Rectal smooth muscle tissue (tissue), 1 donor: Measurements from ENCODE around the gene BOD1.
A peak's percentile ranks its signal among the peaks of the same experiment; 100 is the strongest.

Source experiments
- H3K27ac ChIP-seq: one replicate; pipeline ENCODE4 v1.7.0; 2013; ENCODE audit warnings: low read depth, low read length, inconsistent platforms
- H3K27me3 ChIP-seq: one replicate; pipeline ENCODE4 v1.7.0; 2013; ENCODE audit warnings: low read length; ENCODE audit not compliant: control insufficient read depth, insufficient read depth
- H3K36me3 ChIP-seq: one replicate; pipeline ENCODE4 v1.7.0; 2013; ENCODE audit warnings: low read length; ENCODE audit not compliant: control insufficient read depth, insufficient read depth
- H3K4me1 ChIP-seq: one replicate; pipeline ENCODE4 v1.7.0; 2013; ENCODE audit warnings: low read length; ENCODE audit not compliant: control insufficient read depth, insufficient read depth
- H3K4me3 ChIP-seq: one replicate; pipeline ENCODE4 v1.7.0; 2013; ENCODE audit warnings: low read length
- H3K9ac ChIP-seq: one replicate; pipeline ENCODE4 v1.7.0; 2013; ENCODE audit warnings: low read length

The BOD1 gene

DNA sequence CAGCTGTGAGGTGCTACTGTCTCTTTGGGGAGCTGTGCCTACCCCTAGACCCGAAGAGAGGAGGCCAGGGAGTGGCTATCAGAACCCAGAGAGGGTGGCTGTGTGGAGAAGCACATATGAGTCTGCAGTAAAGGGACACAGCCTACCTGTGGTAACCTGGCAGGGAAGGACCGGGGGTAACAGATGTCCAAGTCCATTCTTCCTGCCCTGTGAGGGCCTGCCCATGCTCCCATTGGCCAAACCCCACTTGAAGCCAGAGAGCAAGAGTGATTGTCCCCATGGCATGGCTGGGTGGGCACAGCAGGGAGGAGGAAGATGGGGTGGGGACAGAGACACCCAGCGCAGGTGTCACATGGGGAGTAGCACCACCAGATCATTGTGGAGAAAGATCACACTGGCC, 39.3 kb downstream of the BOD1 start:
- Histone ChIP-seq H3K9ac (no peak overlapping the region), H3K27me3 (no peaks in the 10 kb centered on the region), H3K4me1 (peaks cover 3% of the 10 kb centered on the region), H3K36me3 (no peaks in the 10 kb centered on the region), H3K27ac (no peak overlapping the region), H3K4me3 (no peak overlapping the region)

DNA sequence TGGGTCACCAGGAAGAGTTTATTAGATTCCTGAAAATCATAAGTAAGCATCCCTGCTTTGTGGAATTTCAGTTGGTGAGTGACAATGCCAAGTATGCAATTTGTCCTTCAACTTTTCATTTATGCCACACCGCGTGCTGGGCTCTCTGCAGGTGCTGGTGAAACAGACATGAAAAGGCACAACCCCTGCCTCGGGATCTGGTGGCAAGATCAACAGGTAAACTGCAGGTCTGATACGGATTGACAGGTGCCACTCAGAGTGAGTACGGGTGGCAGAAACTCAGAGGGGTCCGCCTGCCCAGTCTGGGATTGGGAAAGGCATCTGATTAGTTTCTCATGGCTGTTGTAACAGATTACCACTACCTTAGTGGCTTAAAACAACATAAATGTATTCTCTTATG, 40.5 kb downstream of the BOD1 start:
- H3K4me3 ChIP-seq, result no peak overlapping the region

DNA sequence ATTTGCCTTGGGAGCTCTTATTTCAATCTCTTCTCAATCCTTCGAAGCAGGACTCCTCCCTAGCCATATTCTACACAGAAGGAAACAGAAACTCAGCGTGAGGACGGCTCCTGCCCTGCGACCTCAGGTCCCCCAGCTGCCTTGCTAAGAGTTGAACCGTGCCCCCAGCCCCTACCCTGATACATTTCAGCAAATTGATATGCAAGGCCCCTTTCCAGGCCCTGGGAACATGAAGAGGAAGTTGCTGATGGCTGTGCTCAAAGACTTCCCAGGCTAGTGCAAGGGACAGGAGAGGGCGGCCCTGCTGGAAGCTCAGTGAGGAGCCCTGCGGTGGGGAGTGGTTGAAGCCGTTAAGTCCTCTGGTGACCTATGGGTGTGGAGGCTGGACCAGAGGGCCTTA, 41.5 kb downstream of the BOD1 start:
- Histone ChIP-seq H3K27ac (no peak overlapping the region), H3K36me3 (no peaks in the 10 kb centered on the region), H3K4me3 (no peak overlapping the region), H3K9ac (no peak overlapping the region), H3K4me1 (peaks cover 3% of the 10 kb centered on the region), H3K27me3 (no peaks in the 10 kb centered on the region)

More for the DNA sequence above, 40.5 kb downstream of the BOD1 start:
- Histone ChIP-seq H3K36me3 (no peaks in the 10 kb centered on the region), H3K9ac (no peak overlapping the region), H3K27ac (no peak overlapping the region), H3K4me1 (peaks cover 3% of the 10 kb centered on the region), H3K27me3 (no peaks in the 10 kb centered on the region)

DNA sequence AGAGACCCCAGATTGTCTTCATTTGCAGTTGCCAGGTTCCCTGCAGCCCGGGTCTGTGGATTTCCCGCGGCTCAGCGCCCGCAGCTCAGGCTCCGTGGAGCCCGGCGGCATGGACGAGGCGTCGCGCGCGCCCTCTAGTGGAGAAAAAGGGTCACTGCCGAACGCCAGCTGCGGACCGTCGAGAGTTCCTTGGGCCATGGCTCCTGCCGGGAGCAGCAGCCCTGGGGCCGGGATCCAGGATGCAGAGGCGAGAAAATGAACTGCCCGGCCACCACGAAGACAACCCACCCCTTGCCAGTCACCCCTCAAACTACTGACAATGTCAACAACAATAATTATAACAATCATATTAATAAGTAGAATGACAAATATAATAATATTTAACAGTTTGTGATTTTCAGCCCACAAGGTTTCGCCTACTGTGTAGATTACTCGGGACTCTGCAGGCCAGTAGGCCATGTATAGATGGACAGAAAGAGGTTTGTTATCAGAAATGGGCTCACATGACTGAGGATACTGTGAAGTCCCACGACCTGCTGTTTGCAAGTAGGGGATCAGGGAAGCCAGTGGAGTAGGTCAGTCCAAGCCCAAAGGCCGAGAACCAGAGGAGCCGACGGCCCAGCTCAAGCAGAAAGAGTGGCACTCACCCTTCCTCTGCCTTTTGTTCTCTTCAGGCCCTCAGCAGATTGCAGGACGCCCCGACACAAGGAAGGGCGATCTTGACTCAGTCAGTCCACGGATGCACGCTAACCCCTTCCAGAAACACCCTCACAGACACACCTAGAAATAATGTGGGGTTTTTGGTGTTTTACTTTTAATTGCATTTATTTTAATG, 43.1 kb downstream of the BOD1 start:
- Histone ChIP-seq H3K36me3 (no peaks in the 10 kb centered on the region), H3K9ac (no peak overlapping the region), H3K4me1 (peaks cover 3% of the 10 kb centered on the region), H3K27ac (no peak overlapping the region), H3K27me3 (no peaks in the 10 kb centered on the region), H3K4me3 (peak overlapping the region; percentile 47)

DNA sequence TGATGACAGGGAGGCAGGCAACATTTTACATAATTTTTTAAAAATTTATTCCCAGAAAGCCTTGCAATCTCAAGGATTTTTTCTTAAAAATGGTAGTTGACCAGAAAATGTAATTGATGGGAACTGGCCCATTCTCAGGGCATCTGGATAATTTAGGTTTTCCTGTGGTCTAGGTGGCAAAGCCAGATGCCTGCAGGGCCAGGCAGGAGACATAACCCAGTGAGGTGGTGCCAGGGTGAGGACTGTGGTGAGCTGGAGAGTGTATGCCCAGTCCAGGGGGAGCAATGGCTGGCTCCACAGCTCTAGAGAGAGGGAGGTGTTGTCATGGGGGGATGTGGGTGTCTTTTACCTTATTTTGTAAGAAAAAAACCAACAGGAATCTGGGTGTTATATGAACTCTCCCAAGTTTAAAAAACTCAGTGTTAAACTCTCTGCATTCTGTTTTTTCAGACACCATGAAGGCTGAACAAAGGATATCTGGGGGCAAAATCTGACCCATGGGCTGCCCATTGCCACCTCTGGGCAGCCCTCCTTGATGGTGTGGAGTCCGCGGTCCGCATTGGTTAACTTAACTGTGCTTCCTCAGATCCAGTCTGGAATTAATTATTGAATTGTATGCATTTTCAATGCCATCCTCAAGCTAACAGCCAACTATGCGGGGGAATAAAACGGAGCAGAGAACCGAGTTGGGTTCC, 43.9 kb downstream of the BOD1 start:
- peak overlapping the region; percentile 47 for H3K4me3 ChIP-seq
- no peak overlapping the region for H3K27ac ChIP-seq
- no peak overlapping the region for H3K9ac ChIP-seq
- no peaks in the 10 kb centered on the region for H3K36me3 ChIP-seq
- H3K27me3 ChIP-seq, result no peaks in the 10 kb centered on the region
- H3K4me1 ChIP-seq, result peaks cover 3% of the 10 kb centered on the region

DNA sequence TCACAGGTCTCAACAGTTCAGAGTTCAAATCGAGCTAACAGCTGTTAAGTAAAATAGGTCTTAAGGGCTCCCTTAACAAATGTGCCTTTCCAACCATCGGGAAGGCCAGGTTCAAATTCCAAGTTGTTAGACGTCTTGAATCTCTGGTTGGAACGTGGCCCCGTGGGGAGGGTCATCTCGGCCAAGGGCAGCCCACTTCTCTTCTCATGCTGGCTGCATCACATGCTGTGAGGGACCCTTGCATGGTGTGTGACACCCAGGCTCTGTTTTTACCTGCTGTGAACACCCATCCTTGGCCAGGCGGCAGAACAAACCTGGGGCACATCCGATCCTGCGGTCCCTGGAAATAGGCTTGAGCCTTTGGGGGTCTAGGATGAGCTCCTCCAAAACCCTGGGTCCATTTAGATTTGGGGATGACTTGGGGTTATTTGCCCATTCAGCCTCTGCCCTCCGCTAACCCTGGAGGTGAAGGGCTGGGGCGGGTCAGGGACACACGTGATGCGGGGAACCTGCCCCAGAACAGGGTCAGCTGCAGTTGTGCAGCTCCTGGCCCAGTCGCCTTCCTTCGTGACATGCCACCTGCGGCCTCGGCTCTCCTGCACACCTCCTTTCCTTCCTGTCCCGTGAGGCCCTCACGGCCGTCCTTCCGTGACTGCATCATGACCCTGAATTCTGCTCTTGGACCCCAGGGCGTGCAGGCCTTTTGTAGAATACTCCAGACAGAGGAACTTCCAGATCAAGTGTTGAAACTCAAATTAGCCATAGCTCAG, 45.9 kb downstream of the BOD1 start:
- Histone ChIP-seq H3K36me3 (no peaks in the 10 kb centered on the region), H3K4me3 (no peak overlapping the region), H3K9ac (no peak overlapping the region), H3K27ac (no peak overlapping the region), H3K4me1 (peaks cover 3% of the 10 kb centered on the region), H3K27me3 (no peaks in the 10 kb centered on the region)

DNA sequence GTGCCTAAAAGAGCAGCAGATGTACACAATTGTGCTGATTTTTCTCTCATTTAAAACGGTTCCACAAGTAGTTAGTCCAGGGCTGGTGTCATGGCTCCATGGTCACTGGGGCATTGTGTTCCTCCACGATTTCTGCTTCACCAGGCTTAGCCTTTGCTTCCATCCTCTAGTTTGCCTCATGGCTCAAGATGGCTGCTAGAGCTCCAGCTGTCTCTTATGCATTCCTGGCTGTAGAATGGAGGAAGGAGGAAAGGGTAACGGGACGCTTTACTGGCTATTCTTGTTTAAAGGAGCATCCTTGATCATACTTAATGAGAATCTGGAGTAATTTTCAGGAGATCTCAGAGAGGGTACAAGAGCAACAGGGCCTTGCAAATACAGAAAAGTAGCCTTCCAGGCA, 47.7 kb downstream of the BOD1 start:
- Histone ChIP-seq H3K9ac (no peak overlapping the region), H3K27me3 (no peaks in the 10 kb centered on the region), H3K4me1 (peaks cover 3% of the 10 kb centered on the region), H3K27ac (no peak overlapping the region), H3K4me3 (no peak overlapping the region), H3K36me3 (no peaks in the 10 kb centered on the region)

DNA sequence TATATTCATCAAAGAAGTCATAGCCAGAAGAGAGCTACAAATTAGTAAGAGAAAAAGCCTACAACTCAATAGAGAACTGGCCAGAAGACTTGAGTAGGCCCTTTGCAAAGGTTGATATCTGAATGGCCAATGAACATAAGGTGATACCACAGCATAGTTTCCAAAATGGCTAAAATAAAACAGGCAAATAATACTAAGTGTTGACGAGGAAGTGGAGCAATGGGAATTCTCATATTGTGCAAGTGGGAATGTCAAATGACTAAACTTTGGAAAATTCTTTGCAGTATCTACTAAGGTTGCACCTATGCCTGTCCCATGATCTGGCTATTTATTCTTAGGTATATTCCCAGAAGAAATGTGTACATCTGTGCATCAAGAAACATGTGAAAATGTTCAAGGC, 48.3 kb downstream of the BOD1 start:
- Histone ChIP-seq H3K4me1 (peaks cover 3% of the 10 kb centered on the region), H3K9ac (no peak overlapping the region), H3K27ac (no peak overlapping the region), H3K4me3 (no peak overlapping the region), H3K36me3 (no peaks in the 10 kb centered on the region), H3K27me3 (no peaks in the 10 kb centered on the region)

DNA sequence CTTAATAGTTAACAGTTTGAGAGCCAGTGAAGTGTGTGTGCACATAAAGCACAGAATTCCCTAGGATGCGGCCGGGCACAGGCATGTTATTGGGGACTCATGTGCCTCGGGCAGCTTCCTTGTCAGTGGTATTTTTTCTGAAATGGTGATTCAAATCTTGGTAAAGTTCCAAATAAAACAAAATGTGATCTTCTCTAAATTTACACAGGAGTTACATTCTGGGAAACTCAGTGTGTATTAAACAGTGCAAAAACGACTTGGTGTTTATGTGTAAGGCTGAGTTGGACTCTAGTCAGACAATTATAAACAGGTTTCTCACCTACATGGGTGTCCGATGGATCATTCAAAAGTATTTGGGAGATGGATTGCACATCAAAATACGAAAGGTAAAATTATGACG, 48.9 kb downstream of the BOD1 start:
- Histone ChIP-seq H3K4me1 (no peaks in the 10 kb centered on the region), H3K4me3 (no peak overlapping the region), H3K27ac (no peak overlapping the region), H3K36me3 (no peaks in the 10 kb centered on the region), H3K9ac (no peak overlapping the region), H3K27me3 (no peaks in the 10 kb centered on the region)

DNA sequence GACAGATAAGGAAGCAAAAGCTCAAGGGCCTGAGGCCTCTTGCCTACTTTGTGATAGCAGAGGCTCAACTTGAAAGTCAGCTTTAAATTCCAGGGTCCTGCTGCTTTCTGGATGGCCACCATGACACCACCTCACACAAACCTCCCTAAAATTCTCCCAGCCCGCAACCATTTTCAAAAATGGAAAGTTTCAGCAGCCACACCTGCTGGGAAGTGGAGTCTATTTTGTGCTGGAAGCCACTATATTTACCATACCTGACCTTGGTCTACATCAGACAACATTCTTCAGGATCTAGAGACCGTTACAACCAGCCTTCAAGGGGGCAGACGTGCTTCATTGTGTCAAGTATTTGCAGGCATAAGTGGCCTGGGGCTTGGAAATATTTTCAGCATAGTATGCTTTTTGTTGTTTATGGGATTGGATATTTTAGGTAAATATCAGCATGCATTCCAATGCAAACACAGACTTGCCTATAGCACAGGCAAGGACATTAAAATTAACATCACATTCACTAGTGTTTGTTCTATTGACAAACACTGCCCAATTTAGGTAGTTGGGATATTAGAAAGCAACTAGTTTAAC, 50.9 kb downstream of the BOD1 start:
- Histone ChIP-seq H3K4me3 (no peak overlapping the region), H3K36me3 (no peaks in the 10 kb centered on the region), H3K27ac (no peak overlapping the region), H3K9ac (no peak overlapping the region), H3K4me1 (no peaks in the 10 kb centered on the region), H3K27me3 (no peaks in the 10 kb centered on the region)

DNA sequence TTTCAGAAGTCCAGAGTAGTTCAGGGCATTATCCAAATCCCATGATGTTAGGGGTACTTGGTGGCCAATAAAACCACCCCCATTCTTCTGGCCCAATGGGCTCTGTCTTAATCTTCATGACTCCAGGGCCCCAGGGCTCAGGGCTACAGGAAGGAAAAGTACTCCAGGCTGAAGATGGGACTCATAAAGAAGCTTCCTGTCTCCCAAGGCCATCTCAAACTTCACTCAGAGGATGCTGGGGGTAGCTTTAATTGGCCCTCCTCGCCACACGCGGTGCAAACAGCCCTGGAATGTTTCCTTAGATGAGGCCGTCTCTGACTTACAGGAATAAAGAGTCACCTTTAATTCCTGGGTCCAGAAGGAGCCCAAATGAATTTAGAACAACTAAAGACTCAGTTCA, 52.3 kb downstream of the BOD1 start:
- Histone ChIP-seq H3K27me3 (no peaks in the 10 kb centered on the region), H3K27ac (no peak overlapping the region)

DNA sequence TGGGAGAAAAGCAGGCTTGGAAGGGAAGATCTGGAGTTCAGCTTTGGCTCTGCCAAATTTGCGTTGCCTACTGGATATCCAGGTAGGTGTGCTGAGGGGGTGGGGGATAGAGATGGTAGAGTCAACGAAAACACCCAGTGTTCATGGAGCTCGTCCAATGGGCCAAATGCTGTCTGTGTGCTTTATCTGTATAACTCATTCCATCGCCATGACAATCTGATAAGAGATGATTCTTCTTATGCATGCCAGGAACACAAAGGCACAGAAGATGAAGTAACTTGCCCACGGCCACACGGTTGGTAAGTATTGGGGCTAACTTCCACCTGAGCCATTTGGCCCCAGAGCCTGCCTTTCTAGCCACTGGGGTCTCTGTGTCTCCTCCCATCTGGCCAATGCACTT, 53.2 kb downstream of the BOD1 start:
- no peak overlapping the region for H3K9ac ChIP-seq
- H3K36me3 ChIP-seq, result no peaks in the 10 kb centered on the region
- no peaks in the 10 kb centered on the region for H3K27me3 ChIP-seq
- H3K27ac ChIP-seq, result no peak overlapping the region
- H3K4me3 ChIP-seq, result no peak overlapping the region
- H3K4me1 ChIP-seq, result no peaks in the 10 kb centered on the region

More for the DNA sequence above, 52.3 kb downstream of the BOD1 start:
- H3K9ac ChIP-seq, result no peak overlapping the region
- no peaks in the 10 kb centered on the region for H3K4me1 ChIP-seq
- no peak overlapping the region for H3K4me3 ChIP-seq
- no peaks in the 10 kb centered on the region for H3K36me3 ChIP-seq
